Smooth muscle cell (in vitro differentiated cells): Measurements from ENCODE around the gene ATMIN. TPM values are rescaled to one million over a fixed set of nuclear protein-coding genes. Genes with fewer than 3 reads are reported as not detected.

Experiments
- DNase-seq: peaks from one replicate; lab custom pipeline; 2025; ENCODE audit not compliant: unreplicated experiment; lab: John Stamatoyannopoulos, UW
- H2AFZ ChIP-seq: fragments of 200-600 bp; sonication (generic); 2 replicates; pipeline ENCODE4 v1.6.0; 2016; ENCODE audit warnings: antibody characterized with exemption, low read depth, mild to moderate bottlenecking
- H3F3A ChIP-seq: fragments of 200-600 bp; sonication (generic); 2 replicates; pipeline ENCODE4 v1.6.0; 2017; ENCODE audit warnings: antibody characterized with exemption, low read depth
- H3K27ac ChIP-seq: fragments of 200-600 bp; sonication (generic); 2 replicates; pipeline ENCODE4 v1.5.1; 2016; ENCODE audit warnings: low read depth, mild to moderate bottlenecking
- H3K27me3 ChIP-seq: fragments of 200-600 bp; sonication (generic); 2 replicates; pipeline ENCODE4 v1.6.1; 2016; ENCODE audit warnings: low read depth, mild to moderate bottlenecking
- H3K36me3 ChIP-seq: fragments of 200-600 bp; sonication (generic); 2 replicates; pipeline ENCODE4 v1.5.1; 2016; ENCODE audit warnings: low read depth
- H3K4me1 ChIP-seq: fragments of 200-600 bp; sonication (generic); 2 replicates; pipeline ENCODE4 v1.5.1; 2016; ENCODE audit warnings: low read depth
- H3K4me2 ChIP-seq: fragments of 200-600 bp; sonication (generic); 2 replicates; pipeline ENCODE4 v1.6.0; 2016; ENCODE audit warnings: mild to moderate bottlenecking
- H3K4me3 ChIP-seq: fragments of 200-600 bp; sonication (generic); 2 replicates; pipeline ENCODE4 v1.5.1; 2016; ENCODE audit warnings: mild to moderate bottlenecking
- H3K79me2 ChIP-seq: fragments of 200-600 bp; sonication (generic); 2 replicates; pipeline ENCODE4 v1.6.0; 2016; ENCODE audit warnings: low read depth, mild to moderate bottlenecking
- H3K9ac ChIP-seq: fragments of 200-600 bp; sonication (generic); 2 replicates; pipeline ENCODE4 v1.6.0; 2016; ENCODE audit warnings: low read depth
- H3K9me3 ChIP-seq: fragments of 200-600 bp; sonication (generic); replicated peaks from 2 replicates; pipeline ENCODE4 v1.5.1; 2016; ENCODE audit warnings: low read depth
- H4K20me1 ChIP-seq: fragments of 200-600 bp; sonication (generic); 2 replicates; pipeline ENCODE4 v1.6.0; 2016; ENCODE audit warnings: low read depth
- WGBS: methylation state at CpG from one replicate; pipeline ENCODE4 v1.1.7; 2016; ENCODE audit warnings: low lambda C conversion rate; 5-methylcytosine and 5-hydroxymethylcytosine counted together
- polyA plus RNA-seq: library from polyadenylated mRNA; unstranded; fragments of >200 nt; fragmentation: Nextera tagmentation; extraction: Ambion mirVana; gene quantifications from 2 replicates; pipeline ENCODE4 v1.2.1, GENCODE V29; 2016
- total RNA-seq: library from RNA; depleted of rRNA; stranded (reverse); fragments of >200 nt; gene quantifications from 2 replicates; pipeline ENCODE4 v1.2.3, GENCODE V29; 2014
- TF ChIP-seq, protein P1 (sequence below): fragments of 200-600 bp; sonication (generic); IDR thresholded peaks from 2 replicates; pipeline ENCODE4 v1.5.1; 2017; ENCODE audit warnings: borderline replicate concordance, mild to moderate bottlenecking, antibody characterized with exemption; ENCODE audit not compliant: insufficient read depth, poor library complexity, severe bottlenecking

ATMIN gene
- total and polyA plus RNA-seq, 2 experiments from 2014 or later = 28.7 to 38.3 TPM

DNA sequence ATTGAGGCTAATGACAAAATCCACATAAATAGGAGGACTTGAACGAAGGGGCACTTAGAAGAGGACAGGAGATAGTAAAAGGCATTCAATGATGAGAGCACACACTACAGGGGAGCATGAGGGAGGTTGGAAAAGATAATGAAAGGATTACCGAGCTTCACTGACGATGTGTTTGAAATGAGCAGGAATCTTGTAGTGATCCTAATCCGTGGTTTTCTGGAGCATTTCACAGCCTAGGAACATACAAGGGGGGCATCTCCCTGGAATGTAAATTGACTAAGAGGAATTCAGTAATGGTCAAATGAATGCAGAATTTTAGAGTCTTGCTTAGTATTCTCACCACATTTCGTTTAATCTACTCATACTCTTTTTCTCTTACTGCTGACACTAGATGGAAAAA lies 5.2 kb downstream of the ATMIN start:
- no peak overlapping the region for H3K4me2 ChIP-seq
- H2AFZ ChIP-seq = no peak overlapping the region
- H3K4me3 ChIP-seq = no peak overlapping the region
- H3K79me2 ChIP-seq = peaks cover 35% of the 10 kb centered on the region
- H3K9ac ChIP-seq = no peak overlapping the region
- DNase-seq = no peak
- H3K27me3 ChIP-seq = no peaks in the 10 kb centered on the region
- H3K9me3 ChIP-seq = no peaks in the 10 kb centered on the region
- peak overlapping the region; percentile 14 for H3K27ac ChIP-seq
- 45% methylated on average over 5 of the region's 5 CpGs for WGBS
- H3K36me3 ChIP-seq = peaks cover 16% of the 10 kb centered on the region
- peaks cover 49% of the 10 kb centered on the region for H4K20me1 ChIP-seq
- no peaks in the 10 kb centered on the region for H3F3A ChIP-seq
- H3K4me1 ChIP-seq = peaks cover 20% of the 10 kb centered on the region
- TF ChIP-seq, protein P1, sequence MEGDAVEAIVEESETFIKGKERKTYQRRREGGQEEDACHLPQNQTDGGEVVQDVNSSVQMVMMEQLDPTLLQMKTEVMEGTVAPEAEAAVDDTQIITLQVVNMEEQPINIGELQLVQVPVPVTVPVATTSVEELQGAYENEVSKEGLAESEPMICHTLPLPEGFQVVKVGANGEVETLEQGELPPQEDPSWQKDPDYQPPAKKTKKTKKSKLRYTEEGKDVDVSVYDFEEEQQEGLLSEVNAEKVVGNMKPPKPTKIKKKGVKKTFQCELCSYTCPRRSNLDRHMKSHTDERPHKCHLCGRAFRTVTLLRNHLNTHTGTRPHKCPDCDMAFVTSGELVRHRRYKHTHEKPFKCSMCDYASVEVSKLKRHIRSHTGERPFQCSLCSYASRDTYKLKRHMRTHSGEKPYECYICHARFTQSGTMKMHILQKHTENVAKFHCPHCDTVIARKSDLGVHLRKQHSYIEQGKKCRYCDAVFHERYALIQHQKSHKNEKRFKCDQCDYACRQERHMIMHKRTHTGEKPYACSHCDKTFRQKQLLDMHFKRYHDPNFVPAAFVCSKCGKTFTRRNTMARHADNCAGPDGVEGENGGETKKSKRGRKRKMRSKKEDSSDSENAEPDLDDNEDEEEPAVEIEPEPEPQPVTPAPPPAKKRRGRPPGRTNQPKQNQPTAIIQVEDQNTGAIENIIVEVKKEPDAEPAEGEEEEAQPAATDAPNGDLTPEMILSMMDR = no peak

DNA sequence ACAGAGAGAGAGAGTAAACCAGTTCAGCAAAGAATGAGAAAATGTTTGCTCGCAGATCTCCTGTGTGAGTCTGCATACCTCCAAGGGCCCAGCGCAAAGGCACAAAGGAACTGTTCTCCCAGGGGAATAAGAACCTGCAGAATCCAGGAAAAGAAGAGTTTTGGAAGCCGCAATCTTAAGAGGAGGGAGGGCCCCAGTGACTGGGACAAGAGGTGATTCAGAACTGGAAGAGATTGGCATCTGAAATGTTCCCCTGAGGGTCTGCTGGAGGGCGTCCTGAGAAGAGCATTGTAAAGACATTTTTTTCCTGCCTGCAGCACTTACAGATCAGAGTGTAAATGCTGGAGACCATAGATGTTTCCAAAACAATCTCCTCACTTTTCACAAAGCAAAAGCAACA lies 6.1 kb downstream of the ATMIN start:
- Histone ChIP-seq H3K4me2 (no peak overlapping the region), H3K4me1 (peaks cover 20% of the 10 kb centered on the region)
- WGBS = 59% methylated on average over 4 of the region's 4 CpGs

DNA sequence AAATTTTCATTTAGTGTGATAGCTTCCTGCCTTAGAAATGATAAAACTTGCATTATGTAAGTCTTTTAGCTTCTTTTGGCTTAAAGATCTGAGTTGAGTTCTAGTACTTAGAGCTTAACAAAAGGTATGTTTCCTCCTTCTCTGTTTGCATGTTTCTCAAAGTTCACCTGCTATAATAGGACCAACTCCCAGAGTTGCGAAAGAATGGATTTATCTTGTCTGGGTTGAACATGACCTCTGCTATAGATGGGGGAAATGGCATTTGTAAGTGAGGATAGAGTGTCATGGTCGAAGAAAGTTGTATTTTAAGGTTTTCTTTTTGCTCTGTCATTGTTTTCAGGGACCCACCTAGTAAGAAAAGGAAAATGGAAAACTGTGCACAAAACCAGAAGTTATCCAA lies 7.2 kb downstream of the ATMIN start:
- H4K20me1 ChIP-seq = peaks cover 40% of the 10 kb centered on the region
- peaks cover 20% of the 10 kb centered on the region for H3K4me1 ChIP-seq
- H3K9me3 ChIP-seq = no peaks in the 10 kb centered on the region
- H3K36me3 ChIP-seq = peaks cover 16% of the 10 kb centered on the region
- H3K27me3 ChIP-seq = no peaks in the 10 kb centered on the region
- no peak overlapping the region for H3K27ac ChIP-seq
- TF ChIP-seq, protein P1 = no peak
- no peak overlapping the region for H3K9ac ChIP-seq
- no peak overlapping the region for H3K4me3 ChIP-seq
- no peak overlapping the region for H3K4me2 ChIP-seq
- H3F3A ChIP-seq = no peaks in the 10 kb centered on the region
- WGBS = 98% methylated on average over 2 of the region's 2 CpGs
- no peak overlapping the region for H2AFZ ChIP-seq
- no peak for DNase-seq
- peaks cover 17% of the 10 kb centered on the region for H3K79me2 ChIP-seq

More for the DNA sequence above, 6.1 kb downstream of the ATMIN start:
- Histone ChIP-seq H4K20me1 (peaks cover 49% of the 10 kb centered on the region), H3K9ac (no peak overlapping the region), H3K27ac (peak overlapping the region; percentile 14), H3K9me3 (no peaks in the 10 kb centered on the region), H3K79me2 (peaks cover 28% of the 10 kb centered on the region), H3K4me3 (no peak overlapping the region), H3F3A (no peaks in the 10 kb centered on the region), H3K36me3 (peaks cover 16% of the 10 kb centered on the region), H3K27me3 (no peaks in the 10 kb centered on the region), H2AFZ (no peak overlapping the region)
- no peak for DNase-seq
- TF ChIP-seq, protein P1 = no peak

DNA sequence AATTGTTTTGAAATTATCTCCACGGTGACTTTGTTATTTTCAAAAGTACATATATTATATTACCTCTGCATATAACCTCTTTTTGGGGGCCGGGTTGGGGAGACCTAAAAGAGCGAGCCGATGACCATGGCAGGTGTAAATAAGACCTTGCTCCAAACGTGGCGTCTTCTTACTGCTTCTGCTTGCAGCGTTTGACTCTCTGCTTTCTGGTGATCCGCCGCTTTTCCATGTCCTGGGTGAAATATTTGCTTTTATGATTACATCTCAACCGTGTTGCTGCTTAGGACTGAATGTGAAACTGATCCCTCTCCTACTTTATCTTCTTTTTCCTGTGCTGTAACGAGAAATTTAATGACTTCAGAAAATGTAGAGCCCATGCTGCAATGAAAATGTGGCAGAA lies 18.1 kb downstream of the ATMIN start:
- H3K27ac ChIP-seq = no peak overlapping the region
- H4K20me1 ChIP-seq = no peaks in the 10 kb centered on the region
- H3K79me2 ChIP-seq = no peaks in the 10 kb centered on the region
- no peaks in the 10 kb centered on the region for H3K9me3 ChIP-seq
- TF ChIP-seq, protein P1 = no peak
- H2AFZ ChIP-seq = no peak overlapping the region
- H3K4me3 ChIP-seq = no peak overlapping the region
- H3K9ac ChIP-seq = no peak overlapping the region
- no peak overlapping the region for H3K4me2 ChIP-seq
- H3K4me1 ChIP-seq = no peaks in the 10 kb centered on the region
- H3K36me3 ChIP-seq = no peaks in the 10 kb centered on the region
- no peak for DNase-seq
- H3K27me3 ChIP-seq = no peaks in the 10 kb centered on the region
- 91% methylated on average over 11 of the region's 11 CpGs for WGBS
- H3F3A ChIP-seq = no peaks in the 10 kb centered on the region
